ENCODE data around the gene ZFAND2B.

DNA sequence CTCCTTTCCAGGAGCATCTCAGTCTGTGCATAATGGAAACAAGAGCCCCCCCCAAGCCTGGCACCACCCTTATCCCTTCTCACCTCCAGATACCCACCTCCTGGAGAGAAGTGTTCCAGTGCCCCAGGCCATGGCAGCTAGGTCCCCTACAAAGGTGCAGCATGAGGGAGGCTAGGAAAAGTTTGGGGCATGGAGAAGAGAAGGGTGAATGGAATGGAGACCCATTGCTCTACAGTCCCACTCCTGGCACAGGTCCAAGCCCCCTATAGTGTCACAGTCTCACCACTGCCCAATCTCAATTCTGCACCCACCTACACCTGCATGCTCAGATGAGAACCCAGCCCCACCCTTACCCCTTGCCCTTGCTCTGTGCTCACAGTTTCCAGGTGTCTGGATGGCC lies 37.6 kb upstream of the ZFAND2B start:
- TF ChIP-seq POLR2AphosphoS5 (IDR thresholded peaks at IDR 0.05) = no peak
- no peak for TF ChIP-seq POLR2A (IDR thresholded peaks at IDR 0.05)
